Mesothelial cell of epicardium (in vitro differentiated cells): ENCODE data around the gene ZC3H18. TPM values are rescaled to one million over a fixed set of nuclear protein-coding genes. Genes with fewer than 3 reads are reported as not detected.

Experiments used
- DNase-seq, 2 experiments: peaks; one replicate each; pipeline ENCODE4 v3.0.0; 2021; ENCODE audit warnings: low spot score in 2 of 2; ENCODE audit not compliant: unreplicated experiment in 2 of 2
- H3K27ac Mint-ChIP-seq: 2 replicates; pipeline ENCODE4 v1.8.0; 2021; ENCODE audit warnings: mixed read lengths
- H3K27me3 Mint-ChIP-seq: 2 replicates; pipeline ENCODE4 v1.8.0; 2021; ENCODE audit warnings: low read depth, mixed read lengths
- H3K36me3 Mint-ChIP-seq: 2 replicates; pipeline ENCODE4 v1.8.0; 2021; ENCODE audit warnings: mixed read lengths
- H3K4me1 Mint-ChIP-seq: 2 replicates; pipeline ENCODE4 v1.8.0; 2021; ENCODE audit warnings: mixed read lengths
- H3K4me3 Mint-ChIP-seq: 2 replicates; pipeline ENCODE4 v1.8.0; 2021; ENCODE audit warnings: mild to moderate bottlenecking, moderate library complexity, mixed read lengths
- H3K9me3 Mint-ChIP-seq: 2 replicates; pipeline ENCODE4 v1.8.0; 2021; ENCODE audit warnings: mixed read lengths
- total RNA-seq: library from RNA; stranded (reverse); gene quantifications from 3 replicates; pipeline ENCODE4 v1.2.1, GENCODE V29; 2021
- TF ChIP-seq, protein P1 (sequence below): fragments of 200-600 bp; sonication (generic); IDR thresholded peaks from one replicate; pipeline ENCODE4 v1.5.0; 2021; ENCODE audit warnings: antibody characterized with exemption; ENCODE audit not compliant: unreplicated experiment

The ZC3H18 gene
- total RNA-seq, 1 donor from 2014 or later = 62.2 TPM

DNA sequence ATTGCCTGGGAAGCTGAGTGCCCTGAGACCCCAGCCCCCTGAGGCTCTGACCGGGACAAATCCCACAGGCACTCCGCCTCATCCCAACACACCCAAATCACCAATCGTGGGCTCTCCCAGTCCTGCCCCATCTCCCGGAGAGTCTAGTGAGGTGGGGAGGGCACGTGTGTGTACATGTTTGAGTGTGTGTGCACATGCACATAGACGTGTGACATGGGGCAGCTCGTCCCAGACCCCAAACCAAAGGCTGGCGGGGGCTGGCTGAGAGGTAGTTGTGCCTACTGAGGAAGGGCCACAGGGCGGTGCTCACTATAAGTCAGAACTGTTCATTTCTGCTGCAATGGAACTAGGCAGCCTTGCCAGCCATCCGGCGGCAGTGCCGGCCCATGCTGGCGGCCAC lies 107.5 kb downstream of the ZC3H18 start:
- H3K4me1 Mint-ChIP-seq = no peaks in the 10 kb centered on the region
- H3K9me3 Mint-ChIP-seq = no peaks in the 10 kb centered on the region
- DNase-seq = no peak
- peaks cover 18% of the 10 kb centered on the region for H3K27me3 Mint-ChIP-seq
- no peak overlapping the region for H3K27ac Mint-ChIP-seq
- H3K36me3 Mint-ChIP-seq = no peaks in the 10 kb centered on the region
- H3K4me3 Mint-ChIP-seq = no peak overlapping the region
- TF ChIP-seq, protein P1, sequence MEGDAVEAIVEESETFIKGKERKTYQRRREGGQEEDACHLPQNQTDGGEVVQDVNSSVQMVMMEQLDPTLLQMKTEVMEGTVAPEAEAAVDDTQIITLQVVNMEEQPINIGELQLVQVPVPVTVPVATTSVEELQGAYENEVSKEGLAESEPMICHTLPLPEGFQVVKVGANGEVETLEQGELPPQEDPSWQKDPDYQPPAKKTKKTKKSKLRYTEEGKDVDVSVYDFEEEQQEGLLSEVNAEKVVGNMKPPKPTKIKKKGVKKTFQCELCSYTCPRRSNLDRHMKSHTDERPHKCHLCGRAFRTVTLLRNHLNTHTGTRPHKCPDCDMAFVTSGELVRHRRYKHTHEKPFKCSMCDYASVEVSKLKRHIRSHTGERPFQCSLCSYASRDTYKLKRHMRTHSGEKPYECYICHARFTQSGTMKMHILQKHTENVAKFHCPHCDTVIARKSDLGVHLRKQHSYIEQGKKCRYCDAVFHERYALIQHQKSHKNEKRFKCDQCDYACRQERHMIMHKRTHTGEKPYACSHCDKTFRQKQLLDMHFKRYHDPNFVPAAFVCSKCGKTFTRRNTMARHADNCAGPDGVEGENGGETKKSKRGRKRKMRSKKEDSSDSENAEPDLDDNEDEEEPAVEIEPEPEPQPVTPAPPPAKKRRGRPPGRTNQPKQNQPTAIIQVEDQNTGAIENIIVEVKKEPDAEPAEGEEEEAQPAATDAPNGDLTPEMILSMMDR = no peak

DNA sequence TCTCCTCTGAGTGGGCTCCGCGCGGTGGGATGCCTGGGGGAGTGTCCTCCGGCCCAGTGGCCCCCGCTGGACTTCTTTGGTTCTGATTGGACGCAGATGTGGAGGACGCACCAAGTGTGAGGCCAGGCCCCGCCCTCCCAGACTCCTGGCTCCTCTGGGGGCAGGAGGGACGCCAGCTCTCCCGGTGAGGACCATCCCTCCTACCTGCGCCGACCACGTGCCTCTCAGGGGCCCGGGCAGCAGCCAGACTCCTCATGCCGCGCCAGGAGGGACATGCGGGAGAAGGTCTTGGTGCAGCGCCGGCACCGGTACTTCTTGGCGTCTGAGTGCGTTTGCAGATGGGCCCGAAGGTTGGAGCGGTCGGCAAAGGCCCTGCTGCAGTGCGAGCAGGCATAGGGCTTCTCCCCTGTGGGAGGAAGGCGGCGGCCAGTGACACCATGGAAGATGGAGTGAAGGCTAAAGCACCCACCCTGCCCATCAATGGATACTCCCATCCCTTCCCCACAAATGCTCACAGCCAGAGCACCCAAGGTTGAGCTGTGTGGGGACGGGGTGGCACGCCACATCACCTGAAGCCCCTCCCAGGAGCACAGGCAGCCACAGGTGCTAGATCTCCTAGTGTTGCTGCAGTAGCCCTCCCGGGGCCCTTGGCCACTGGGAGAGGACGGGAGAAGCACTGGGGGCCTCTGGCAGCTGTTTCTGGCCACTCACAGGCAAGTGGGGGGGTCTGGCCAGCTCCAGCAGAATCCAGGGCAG lies 108.2 kb downstream of the ZC3H18 start:
- Mint-ChIP-seq H3K4me1 (no peaks in the 10 kb centered on the region), H3K36me3 (no peaks in the 10 kb centered on the region), H3K27ac (no peak overlapping the region), H3K9me3 (no peaks in the 10 kb centered on the region), H3K27me3 (peaks cover 21% of the 10 kb centered on the region), H3K4me3 (no peak overlapping the region)
- TF ChIP-seq, protein P1 = no peak
- no peak for DNase-seq

DNA sequence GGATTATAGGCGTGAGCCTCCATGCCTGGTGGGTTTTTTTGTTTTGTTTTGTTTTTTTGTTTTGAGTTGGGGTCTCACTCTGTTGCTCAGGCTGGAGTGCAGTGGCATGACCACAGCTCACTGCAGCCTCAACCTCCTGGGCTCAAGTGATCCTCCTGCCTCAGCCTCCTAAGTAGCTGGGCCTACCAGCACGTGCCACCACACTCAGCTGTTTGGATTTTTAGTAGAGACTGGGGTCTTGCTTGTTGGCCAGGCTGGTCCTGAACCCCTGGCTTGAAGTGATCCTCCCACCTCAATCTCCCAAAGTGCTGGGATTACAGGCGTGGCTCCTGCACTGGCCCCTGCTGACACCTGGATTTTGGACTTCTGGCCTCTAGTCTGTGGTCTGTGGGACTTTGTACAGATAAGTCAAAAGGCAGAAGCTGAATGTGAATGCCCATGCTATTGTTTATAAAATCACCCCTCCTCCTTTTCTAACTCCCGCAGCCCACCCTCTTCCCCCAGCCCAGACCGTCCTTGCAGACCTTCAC lies 110.4 kb downstream of the ZC3H18 start:
- H3K9me3 Mint-ChIP-seq = no peaks in the 10 kb centered on the region
- TF ChIP-seq, protein P1 = no peak

DNA sequence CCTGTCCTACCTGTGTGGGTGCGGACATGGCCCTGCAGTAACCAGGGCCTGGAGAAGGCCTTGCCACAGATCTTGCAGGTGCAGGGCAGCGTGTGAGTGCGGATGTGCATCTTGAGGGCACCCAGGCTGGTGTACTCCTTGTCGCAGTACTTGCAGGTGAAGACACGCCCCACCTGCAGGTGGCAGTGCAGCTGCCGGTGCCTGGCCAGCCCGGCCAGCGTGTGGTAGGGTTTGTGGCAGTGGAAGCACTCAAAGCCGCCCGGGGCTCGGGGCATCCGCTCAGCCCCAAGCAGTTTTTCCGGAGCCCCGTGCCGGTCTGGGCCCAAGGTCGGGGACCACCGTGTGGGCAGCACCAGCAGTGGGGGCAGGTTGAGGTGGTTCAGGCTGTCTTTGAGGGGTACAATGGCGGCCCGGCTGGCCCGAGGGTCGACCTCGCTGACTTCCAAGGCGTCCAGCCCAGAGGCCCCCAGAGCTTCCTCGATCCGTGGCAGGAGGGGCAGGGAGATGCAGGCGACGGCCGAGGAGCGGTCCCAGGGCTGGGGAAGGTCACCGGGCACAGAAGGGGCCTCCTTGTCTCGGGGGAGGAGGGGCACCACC lies 111.0 kb downstream of the ZC3H18 start:
- Mint-ChIP-seq H3K4me3 (no peak overlapping the region), H3K36me3 (no peaks in the 10 kb centered on the region), H3K27ac (no peak overlapping the region), H3K9me3 (no peaks in the 10 kb centered on the region), H3K4me1 (peaks cover 3% of the 10 kb centered on the region), H3K27me3 (peaks cover 41% of the 10 kb centered on the region)
- TF ChIP-seq, protein P1 = no peak
- no peak for DNase-seq

More for the DNA sequence above, 110.4 kb downstream of the ZC3H18 start:
- Mint-ChIP-seq H3K4me3 (no peak overlapping the region), H3K27me3 (peaks cover 41% of the 10 kb centered on the region), H3K27ac (no peak overlapping the region), H3K4me1 (peaks cover 3% of the 10 kb centered on the region), H3K36me3 (no peaks in the 10 kb centered on the region)
- DNase-seq = no peak

Other genes with a start within 250 kb of the ZC3H18 start
- gene ZNF469, start 187.4 kb upstream of the ZC3H18 start, total RNA-seq = 26.8 to 28.7 TPM (median 27.9 TPM) in 3 replicates
- gene ZFPM1, start 117.1 kb upstream of the ZC3H18 start, total RNA-seq = 51.1 to 56.2 TPM (median 52.6 TPM) in 3 replicates
- gene IL17C, start 68.2 kb downstream of the ZC3H18 start, total RNA-seq = 0.23 TPM in 1 of 3 replicates, not detected in the others
- 116 to 127 TPM (median 121 TPM) in 3 replicates for gene CYBA, start 80.7 kb downstream of the ZC3H18 start, total RNA-seq
- 59.5 to 67.2 TPM (median 64.0 TPM) in 3 replicates for gene MVD, start 92.7 kb downstream of the ZC3H18 start, total RNA-seq
- 0.29 to 0.69 TPM (median 0.43 TPM) in 3 replicates for gene SNAI3, start 116.1 kb downstream of the ZC3H18 start, total RNA-seq
- 20.9 to 22.9 TPM (median 21.4 TPM) in 3 replicates for gene RNF166, start 136.0 kb downstream of the ZC3H18 start, total RNA-seq
- gene CTU2, start 136.1 kb downstream of the ZC3H18 start, total RNA-seq = 22.2 to 28.2 TPM (median 22.2 TPM) in 3 replicates
- 148 to 160 TPM (median 151 TPM) in 3 replicates for gene PIEZO1, start 214.8 kb downstream of the ZC3H18 start, total RNA-seq
- 14.1 to 15.9 TPM (median 14.6 TPM) in 3 replicates for gene CDT1, start 233.4 kb downstream of the ZC3H18 start, total RNA-seq
- 95.9 to 99.2 TPM (median 96.2 TPM) in 3 replicates for gene APRT, start 241.5 kb downstream of the ZC3H18 start, total RNA-seq